ENCODE measurements around the gene ZNF641. TPM values are rescaled to one million over a fixed set of nuclear protein-coding genes. Genes with fewer than 3 reads are reported as not detected.

ZNF641 gene
- total and polyA plus RNA-seq, 2 of the 13 experiments (the other 11 are each of a cell fraction or from before 2014, with no cell fraction given): 4.4 to 6.6 TPM

DNA sequence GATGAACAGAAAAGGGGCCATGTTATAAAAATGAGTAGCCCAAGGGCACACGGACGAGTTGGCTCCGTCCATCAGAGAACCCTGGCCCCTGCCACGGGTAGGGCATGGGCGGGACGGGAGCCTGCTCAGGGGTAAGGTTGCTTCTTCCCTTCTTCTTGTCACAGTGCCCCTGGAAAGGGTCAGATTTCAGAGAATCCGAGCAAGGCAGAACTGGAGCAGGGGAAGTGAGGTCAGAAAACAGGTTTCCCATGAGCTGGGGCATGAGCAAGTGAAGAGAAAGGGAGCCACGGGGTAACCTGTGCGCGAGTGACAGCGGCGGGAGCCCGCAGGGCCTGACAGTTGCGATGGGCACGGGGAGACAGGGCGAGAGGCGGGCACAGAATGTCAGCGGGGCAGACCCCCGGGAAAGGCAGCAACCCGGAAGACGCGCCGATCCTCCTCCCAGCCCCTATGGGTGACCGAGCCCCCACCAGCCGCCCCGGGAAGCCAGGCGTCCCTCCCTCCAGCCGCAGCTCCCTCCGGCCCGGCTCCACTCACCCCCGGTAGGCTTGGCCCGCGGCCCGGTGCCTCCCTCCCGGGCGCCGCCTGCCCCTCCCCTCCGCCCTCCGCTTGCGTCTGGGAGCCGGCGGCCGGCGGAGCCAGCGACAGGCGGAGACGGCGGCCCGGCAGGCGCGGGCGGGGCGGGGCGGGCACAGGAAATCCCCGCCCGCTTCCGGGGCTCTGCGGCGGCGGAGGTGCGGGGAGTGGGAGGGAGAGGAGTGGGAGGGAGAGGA, at the start of gene ZNF641 (continued):
- no peak for TF ChIP-seq SRF (IDR thresholded peaks at IDR 0.05; ENCODE audit: low read depth, low read length)
- TF ChIP-seq DNMT3B (CRISPR knock-in tag; conservative IDR thresholded peaks at IDR 0.05): no peak
- TF ChIP-seq, protein P1, sequence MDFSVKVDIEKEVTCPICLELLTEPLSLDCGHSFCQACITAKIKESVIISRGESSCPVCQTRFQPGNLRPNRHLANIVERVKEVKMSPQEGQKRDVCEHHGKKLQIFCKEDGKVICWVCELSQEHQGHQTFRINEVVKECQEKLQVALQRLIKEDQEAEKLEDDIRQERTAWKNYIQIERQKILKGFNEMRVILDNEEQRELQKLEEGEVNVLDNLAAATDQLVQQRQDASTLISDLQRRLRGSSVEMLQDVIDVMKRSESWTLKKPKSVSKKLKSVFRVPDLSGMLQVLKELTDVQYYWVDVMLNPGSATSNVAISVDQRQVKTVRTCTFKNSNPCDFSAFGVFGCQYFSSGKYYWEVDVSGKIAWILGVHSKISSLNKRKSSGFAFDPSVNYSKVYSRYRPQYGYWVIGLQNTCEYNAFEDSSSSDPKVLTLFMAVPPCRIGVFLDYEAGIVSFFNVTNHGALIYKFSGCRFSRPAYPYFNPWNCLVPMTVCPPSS (IDR thresholded peaks at IDR 0.05): no peak
- peak; percentile 11; the same call in 1 of the 2 replicates for TF ChIP-seq KDM2A (CRISPR knock-in tag; IDR thresholded peaks at IDR 0.05; ENCODE audit: borderline replicate concordance, low read depth)
- TF ChIP-seq, protein P2, sequence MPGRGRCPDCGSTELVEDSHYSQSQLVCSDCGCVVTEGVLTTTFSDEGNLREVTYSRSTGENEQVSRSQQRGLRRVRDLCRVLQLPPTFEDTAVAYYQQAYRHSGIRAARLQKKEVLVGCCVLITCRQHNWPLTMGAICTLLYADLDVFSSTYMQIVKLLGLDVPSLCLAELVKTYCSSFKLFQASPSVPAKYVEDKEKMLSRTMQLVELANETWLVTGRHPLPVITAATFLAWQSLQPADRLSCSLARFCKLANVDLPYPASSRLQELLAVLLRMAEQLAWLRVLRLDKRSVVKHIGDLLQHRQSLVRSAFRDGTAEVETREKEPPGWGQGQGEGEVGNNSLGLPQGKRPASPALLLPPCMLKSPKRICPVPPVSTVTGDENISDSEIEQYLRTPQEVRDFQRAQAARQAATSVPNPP (CRISPR knock-in tag; IDR thresholded peaks at IDR 0.05): 0 out of 2 replicates have a peak, but pooled peaks have one; percentile 33
- no peak for TF ChIP-seq ZNF430 (CRISPR knock-in tag; IDR thresholded peaks at IDR 0.05)
- TF ChIP-seq ZNF138 (CRISPR knock-in tag; IDR thresholded peaks at IDR 0.05; ENCODE audit: low read depth): no peak
- TF ChIP-seq, protein P3, sequence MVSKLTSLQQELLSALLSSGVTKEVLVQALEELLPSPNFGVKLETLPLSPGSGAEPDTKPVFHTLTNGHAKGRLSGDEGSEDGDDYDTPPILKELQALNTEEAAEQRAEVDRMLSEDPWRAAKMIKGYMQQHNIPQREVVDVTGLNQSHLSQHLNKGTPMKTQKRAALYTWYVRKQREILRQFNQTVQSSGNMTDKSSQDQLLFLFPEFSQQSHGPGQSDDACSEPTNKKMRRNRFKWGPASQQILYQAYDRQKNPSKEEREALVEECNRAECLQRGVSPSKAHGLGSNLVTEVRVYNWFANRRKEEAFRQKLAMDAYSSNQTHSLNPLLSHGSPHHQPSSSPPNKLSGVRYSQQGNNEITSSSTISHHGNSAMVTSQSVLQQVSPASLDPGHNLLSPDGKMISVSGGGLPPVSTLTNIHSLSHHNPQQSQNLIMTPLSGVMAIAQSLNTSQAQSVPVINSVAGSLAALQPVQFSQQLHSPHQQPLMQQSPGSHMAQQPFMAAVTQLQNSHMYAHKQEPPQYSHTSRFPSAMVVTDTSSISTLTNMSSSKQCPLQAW (CRISPR knock-in tag; IDR thresholded peaks at IDR 0.05): no peak
- TF ChIP-seq, protein P4, sequence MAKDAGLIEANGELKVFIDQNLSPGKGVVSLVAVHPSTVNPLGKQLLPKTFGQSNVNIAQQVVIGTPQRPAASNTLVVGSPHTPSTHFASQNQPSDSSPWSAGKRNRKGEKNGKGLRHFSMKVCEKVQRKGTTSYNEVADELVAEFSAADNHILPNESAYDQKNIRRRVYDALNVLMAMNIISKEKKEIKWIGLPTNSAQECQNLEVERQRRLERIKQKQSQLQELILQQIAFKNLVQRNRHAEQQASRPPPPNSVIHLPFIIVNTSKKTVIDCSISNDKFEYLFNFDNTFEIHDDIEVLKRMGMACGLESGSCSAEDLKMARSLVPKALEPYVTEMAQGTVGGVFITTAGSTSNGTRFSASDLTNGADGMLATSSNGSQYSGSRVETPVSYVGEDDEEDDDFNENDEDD (CRISPR knock-in tag; IDR thresholded peaks at IDR 0.05; ENCODE audit: borderline replicate concordance): 0 out of 2 replicates have a peak, but pooled peaks have one; percentile 11
- TF ChIP-seq RARG (CRISPR knock-in tag; IDR thresholded peaks at IDR 0.05; ENCODE audit: low read depth): peak; percentile 24; the same call in 1 of the 2 replicates
- no peak for TF ChIP-seq POLR2AphosphoS2 (IDR thresholded peaks at IDR 0.05; ENCODE audit: low read depth, low read length)
- TF ChIP-seq, protein P5, sequence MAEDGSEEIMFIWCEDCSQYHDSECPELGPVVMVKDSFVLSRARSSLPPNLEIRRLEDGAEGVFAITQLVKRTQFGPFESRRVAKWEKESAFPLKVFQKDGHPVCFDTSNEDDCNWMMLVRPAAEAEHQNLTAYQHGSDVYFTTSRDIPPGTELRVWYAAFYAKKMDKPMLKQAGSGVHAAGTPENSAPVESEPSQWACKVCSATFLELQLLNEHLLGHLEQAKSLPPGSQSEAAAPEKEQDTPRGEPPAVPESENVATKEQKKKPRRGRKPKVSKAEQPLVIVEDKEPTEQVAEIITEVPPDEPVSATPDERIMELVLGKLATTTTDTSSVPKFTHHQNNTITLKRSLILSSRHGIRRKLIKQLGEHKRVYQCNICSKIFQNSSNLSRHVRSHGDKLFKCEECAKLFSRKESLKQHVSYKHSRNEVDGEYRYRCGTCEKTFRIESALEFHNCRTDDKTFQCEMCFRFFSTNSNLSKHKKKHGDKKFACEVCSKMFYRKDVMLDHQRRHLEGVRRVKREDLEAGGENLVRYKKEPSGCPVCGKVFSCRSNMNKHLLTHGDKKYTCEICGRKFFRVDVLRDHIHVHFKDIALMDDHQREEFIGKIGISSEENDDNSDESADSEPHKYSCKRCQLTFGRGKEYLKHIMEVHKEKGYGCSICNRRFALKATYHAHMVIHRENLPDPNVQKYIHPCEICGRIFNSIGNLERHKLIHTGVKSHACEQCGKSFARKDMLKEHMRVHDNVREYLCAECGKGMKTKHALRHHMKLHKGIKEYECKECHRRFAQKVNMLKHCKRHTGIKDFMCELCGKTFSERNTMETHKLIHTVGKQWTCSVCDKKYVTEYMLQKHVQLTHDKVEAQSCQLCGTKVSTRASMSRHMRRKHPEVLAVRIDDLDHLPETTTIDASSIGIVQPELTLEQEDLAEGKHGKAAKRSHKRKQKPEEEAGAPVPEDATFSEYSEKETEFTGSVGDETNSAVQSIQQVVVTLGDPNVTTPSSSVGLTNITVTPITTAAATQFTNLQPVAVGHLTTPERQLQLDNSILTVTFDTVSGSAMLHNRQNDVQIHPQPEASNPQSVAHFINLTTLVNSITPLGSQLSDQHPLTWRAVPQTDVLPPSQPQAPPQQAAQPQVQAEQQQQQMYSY (CRISPR knock-in tag; IDR thresholded peaks at IDR 0.05): no peak
- 0 out of 2 replicates have a peak, but pooled peaks have one; percentile 21 for TF ChIP-seq ZBTB21 (CRISPR knock-in tag; IDR thresholded peaks at IDR 0.05)
- TF ChIP-seq ELF3 (CRISPR knock-in tag; IDR thresholded peaks at IDR 0.05): 0 out of 2 replicates have a peak, but pooled peaks have one; percentile 19
- 0 out of 2 replicates have a peak, but pooled peaks have one; percentile 8 for TF ChIP-seq FOXO1 (CRISPR knock-in tag; IDR thresholded peaks at IDR 0.05)
- TF ChIP-seq ZIK1 (CRISPR knock-in tag; IDR thresholded peaks at IDR 0.05; ENCODE audit: borderline replicate concordance, low read depth): no peak
- no peak for TF ChIP-seq ZNF382 (CRISPR knock-in tag; IDR thresholded peaks at IDR 0.05; ENCODE audit: borderline replicate concordance)

Measured in HepG2 (cell line).